B cell (primary cell): ENCODE results near the gene ADRA1B. TPM values are rescaled to one million over a fixed set of nuclear protein-coding genes. Genes with fewer than 3 reads are reported as not detected.

Experiments used
- ATAC-seq: fragments of 200-7000 bp; cut with Tn5 transposase; one replicate; pipeline ENCODE4 v1.10.0; 2021; ENCODE audit warnings: low read depth, mild to moderate bottlenecking, moderate number of reproducible peaks, moderate library complexity
- CTCF ChIA-PET: fragments of 350-600 bp; sonication (Branson Sonifier 250); formaldehyde crosslinking; loops from one replicate; lab custom pipeline; 2021; ENCODE audit warnings: antibody characterized with exemption, inconsistent platforms; lab: Charles Lee
- POLR2A ChIA-PET: fragments of 350-600 bp; sonication (Branson Sonifier 250); formaldehyde crosslinking; loops from one replicate; lab custom pipeline; 2021; ENCODE audit warnings: antibody characterized with exemption; lab: Charles Lee
- DNase-seq: peaks from one replicate; pipeline ENCODE4 v3.0.0; 2013
- H2AFZ ChIP-seq: 2 replicates; pipeline ENCODE4 v1.6.1; 2012; ENCODE audit warnings: mild to moderate bottlenecking, low read depth, low read length; ENCODE audit not compliant: insufficient read depth, poor library complexity, severe bottlenecking
- H3K27ac ChIP-seq, 2 donors: 1 replicate in 1 of 2; 2 replicates in 1 of 2; pipeline ENCODE4 v1.5.1; 2012 to 2013; ENCODE audit warnings: low read length in 2 of 2, mild to moderate bottlenecking in 2 of 2, moderate library complexity in 1 of 2
- H3K27me3 ChIP-seq, 4 experiments: fragments of 200-600 bp in 1 of 4; sonication (generic) in 1 of 4; replicated peaks in 1 of 4; 1 replicate in 2 of 4; 2 replicates in 2 of 4; pipeline versions ENCODE4 v1.6.1 to v1.7.0; 2013 to 2016; ENCODE audit warnings: low read length in 3 of 4, mild to moderate bottlenecking in 2 of 4, mixed read lengths in 1 of 4, moderate library complexity in 1 of 4; ENCODE audit not compliant: insufficient read depth in 4 of 4, control insufficient read depth in 3 of 4; ENCODE audit errors: control extremely low read depth in 1 of 4
- H3K36me3 ChIP-seq, 2 experiments: replicated peaks in 1 of 2; 1 replicate in 1 of 2; 2 replicates in 1 of 2; pipeline versions ENCODE4 v1.6.1 to v1.7.1; 2013; ENCODE audit warnings: low read length in 1 of 2; ENCODE audit not compliant: insufficient read depth in 2 of 2, control insufficient read depth in 1 of 2; ENCODE audit errors: control extremely low read depth in 1 of 2, extremely low read depth in 1 of 2
- H3K4me1 ChIP-seq, 2 donors: fragments of 200-600 bp in 1 of 2; sonication (generic) in 1 of 2; 1 replicate in 1 of 2; 2 replicates in 1 of 2; pipeline versions ENCODE4 v1.5.1 to v1.6.1; 2013 to 2017; ENCODE audit warnings: low read length in 2 of 2; ENCODE audit not compliant: control insufficient read depth in 2 of 2, insufficient read depth in 2 of 2
- H3K4me2 ChIP-seq: replicated peaks from 2 replicates; pipeline ENCODE3; 2012; ENCODE audit warnings: mild to moderate bottlenecking, low read depth, low read length; ENCODE audit not compliant: poor library complexity, severe bottlenecking
- H3K4me3 ChIP-seq, 5 experiments: fragments of 200-600 bp in 1 of 5; sonication (generic) in 1 of 5; 1 replicate in 3 of 5; 2 replicates in 2 of 5; pipeline versions ENCODE4 v1.5.1 to v1.7.0; 2011 to 2016; ENCODE audit warnings: low read length in 4 of 5, mild to moderate bottlenecking in 4 of 5, low read depth in 2 of 5, control low read depth in 1 of 5, moderate library complexity in 1 of 5; ENCODE audit not compliant: insufficient read depth in 1 of 5; ENCODE audit errors: control extremely low read depth in 1 of 5, extremely low read depth in 1 of 5
- H3K79me2 ChIP-seq: fragments of 200-600 bp; sonication (generic); one replicate; pipeline ENCODE4 v1.6.0; 2016; ENCODE audit warnings: low read length; ENCODE audit not compliant: control insufficient read depth, insufficient read depth
- H3K9ac ChIP-seq: fragments of 200-600 bp; sonication (generic); 2 replicates; pipeline ENCODE4 v1.6.1; 2017; ENCODE audit warnings: mild to moderate bottlenecking, low read length, moderate library complexity
- H3K9me3 ChIP-seq, 3 donors: one replicate each; pipeline versions ENCODE4 v1.6.1 to v1.7.1; 2013; ENCODE audit warnings: low read length in 2 of 3; ENCODE audit not compliant: control insufficient read depth in 2 of 3, insufficient read depth in 1 of 3; ENCODE audit errors: control extremely low read depth in 1 of 3
- H4K20me1 ChIP-seq: 2 replicates; pipeline ENCODE4 v1.6.0; 2012; ENCODE audit warnings: mild to moderate bottlenecking, low read length; ENCODE audit not compliant: insufficient read depth, control insufficient read depth, poor library complexity, severe bottlenecking
- H3K27ac Mint-ChIP-seq: one replicate; pipeline ENCODE4 v1.8.0; 2021; ENCODE audit warnings: mixed read lengths
- H3K27me3 Mint-ChIP-seq: one replicate; pipeline ENCODE4 v1.8.0; 2021; ENCODE audit warnings: mixed read lengths
- H3K4me1 Mint-ChIP-seq: one replicate; pipeline ENCODE4 v1.8.0; 2021; ENCODE audit warnings: mixed read lengths
- H3K4me3 Mint-ChIP-seq: one replicate; pipeline ENCODE4 v1.8.0; 2021; ENCODE audit warnings: mixed read lengths
- H3K9me3 Mint-ChIP-seq: one replicate; pipeline ENCODE4 v1.8.0; 2022; ENCODE audit warnings: mixed read lengths; ENCODE audit not compliant: insufficient read depth
- EZH2 ChIP-seq: IDR thresholded peaks from 2 replicates; pipeline ENCODE4 v1.6.1; 2012; ENCODE audit warnings: borderline replicate concordance, low read depth, mild to moderate bottlenecking, moderate library complexity, low read length; ENCODE audit not compliant: insufficient read depth, poor library complexity, severe bottlenecking
- WGBS: methylation state at CpG from one replicate; pipeline ENCODE4 v1.1.5; 2013; ENCODE audit warnings: missing lambda C conversion rate; ENCODE audit not compliant: insufficient coverage; 5-methylcytosine and 5-hydroxymethylcytosine counted together
- intact Hi-C: fragments of 100-400 bp; cut with micrococcal nuclease; formaldehyde crosslinking; loops from one replicate; pipeline ENCODE4 v1.10.0; 2022
- polyA plus RNA-seq: library from polyadenylated mRNA; depleted of rRNA; stranded (reverse); fragments of >200 nt; gene quantifications from 2 replicates; pipeline ENCODE4 v1.2.3, GENCODE V29; 2012
- total RNA-seq, 2 donors: library from RNA; stranded (reverse); fragments of 120-200 nt in 1 of 2; gene quantifications; 1 replicate in 1 of 2; 2 replicates in 1 of 2; pipeline versions ENCODE4 v1.2.3 to v1.2.4, GENCODE V29; 2013 to 2022
- TF ChIP-seq, protein P1 (sequence below): fragments of 200-600 bp; IDR thresholded peaks from one replicate; pipeline ENCODE4 v1.8.0; 2022; ENCODE audit warnings: antibody characterized with exemption, mild to moderate bottlenecking

ADRA1B gene
- total and polyA plus RNA-seq, 2 donors (not counting 1 experiment from before 2014, with no cell fraction given), result 0.04 TPM; not detected in 1

- no peak overlapping the region for H2AFZ ChIP-seq
- TF ChIP-seq, protein P1, sequence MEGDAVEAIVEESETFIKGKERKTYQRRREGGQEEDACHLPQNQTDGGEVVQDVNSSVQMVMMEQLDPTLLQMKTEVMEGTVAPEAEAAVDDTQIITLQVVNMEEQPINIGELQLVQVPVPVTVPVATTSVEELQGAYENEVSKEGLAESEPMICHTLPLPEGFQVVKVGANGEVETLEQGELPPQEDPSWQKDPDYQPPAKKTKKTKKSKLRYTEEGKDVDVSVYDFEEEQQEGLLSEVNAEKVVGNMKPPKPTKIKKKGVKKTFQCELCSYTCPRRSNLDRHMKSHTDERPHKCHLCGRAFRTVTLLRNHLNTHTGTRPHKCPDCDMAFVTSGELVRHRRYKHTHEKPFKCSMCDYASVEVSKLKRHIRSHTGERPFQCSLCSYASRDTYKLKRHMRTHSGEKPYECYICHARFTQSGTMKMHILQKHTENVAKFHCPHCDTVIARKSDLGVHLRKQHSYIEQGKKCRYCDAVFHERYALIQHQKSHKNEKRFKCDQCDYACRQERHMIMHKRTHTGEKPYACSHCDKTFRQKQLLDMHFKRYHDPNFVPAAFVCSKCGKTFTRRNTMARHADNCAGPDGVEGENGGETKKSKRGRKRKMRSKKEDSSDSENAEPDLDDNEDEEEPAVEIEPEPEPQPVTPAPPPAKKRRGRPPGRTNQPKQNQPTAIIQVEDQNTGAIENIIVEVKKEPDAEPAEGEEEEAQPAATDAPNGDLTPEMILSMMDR, result no peak
- no peak for TF ChIP-seq EZH2
- H3K4me3 Mint-ChIP-seq, result no peak overlapping the region
- no peak overlapping the region for H3K27ac Mint-ChIP-seq
- peaks cover 45% of the 10 kb centered on the region for H3K27me3 Mint-ChIP-seq
- intact Hi-C loops, result no loop called here
- no peaks in the 10 kb centered on the region for H3K9me3 Mint-ChIP-seq
- no peaks in the 10 kb centered on the region for H4K20me1 ChIP-seq
- H3K27ac ChIP-seq, result no peak overlapping the region
- no peaks in the 10 kb centered on the region for H3K9me3 ChIP-seq
- H3K36me3 ChIP-seq, result no peaks in the 10 kb centered on the region
- H3K79me2 ChIP-seq, result no peaks in the 10 kb centered on the region
- H3K4me3 ChIP-seq, result no peak overlapping the region
- ChIA-PET CTCF (no interaction called here), POLR2A (no interaction called here)
- DNase-seq, result no peak
- no peaks in the 10 kb centered on the region for H3K4me1 ChIP-seq
- WGBS, result 91% methylated on average over 4 of the region's 5 CpGs
- no peak overlapping the region for H3K4me2 ChIP-seq
- no peak overlapping the region for H3K9ac ChIP-seq
- peaks cover 0 to 9% (median 0%) of the 10 kb centered on the region in 4 experiments for H3K27me3 ChIP-seq
- no peaks in the 10 kb centered on the region for H3K4me1 Mint-ChIP-seq
- ATAC-seq, result no peak
These were observed 27.8 kb downstream of the ADRA1B start for GRCh38 chr5:159944056-159944600.

GRCh38 chr5:159945359-159945758 is 29.1 kb downstream of the ADRA1B start:
- no peaks in the 10 kb centered on the region for H3K9me3 Mint-ChIP-seq
- Histone ChIP-seq H4K20me1 (no peaks in the 10 kb centered on the region), H3K4me1 (no peaks in the 10 kb centered on the region), H3K79me2 (no peaks in the 10 kb centered on the region), H3K9me3 (no peaks in the 10 kb centered on the region), H3K36me3 (no peaks in the 10 kb centered on the region), H3K4me3 (no peak overlapping the region), H3K27me3 (peaks cover 0 to 13% (median 1%) of the 10 kb centered on the region in 4 experiments), H3K9ac (no peak overlapping the region), H2AFZ (no peak overlapping the region), H3K4me2 (no peak overlapping the region), H3K27ac (no peak overlapping the region)
- DNase-seq, result no peak
- intact Hi-C loops, result no loop called here
- 80% methylated on average over 1 of the region's 2 CpGs for WGBS
- ATAC-seq, result no peak
- H3K4me1 Mint-ChIP-seq, result no peaks in the 10 kb centered on the region
- H3K4me3 Mint-ChIP-seq, result no peak overlapping the region
- TF ChIP-seq, protein P1, result no peak
- TF ChIP-seq EZH2, result no peak
- POLR2A ChIA-PET, result no interaction called here
- H3K27me3 Mint-ChIP-seq, result peaks cover 52% of the 10 kb centered on the region
- CTCF ChIA-PET, result no interaction called here
- no peak overlapping the region for H3K27ac Mint-ChIP-seq
